ENCODE results near the gene SLIRP. TPM values are rescaled to one million over a fixed set of nuclear protein-coding genes. Genes with fewer than 3 reads are reported as not detected.
"Not testable (repeated sequence)": the region's sequence is repeated elsewhere in the genome, so short reads cannot be mapped to it uniquely, and the experiment has no call there.

SLIRP gene
- total RNA-seq: 100 to 1,000 TPM in 1 of 2 donors, 10 to 100 TPM in 1; 84.5 to 124 TPM
- long read RNA-seq, transcript SLIRP-209 (4 exons, 408 nt): major isoform, 60 of 68 reads
- long read RNA-seq, partial matches to known transcripts: 0 of 68 reads
- long read RNA-seq, other reads (novel, unspliced or antisense): 6 of 68 reads

DNA sequence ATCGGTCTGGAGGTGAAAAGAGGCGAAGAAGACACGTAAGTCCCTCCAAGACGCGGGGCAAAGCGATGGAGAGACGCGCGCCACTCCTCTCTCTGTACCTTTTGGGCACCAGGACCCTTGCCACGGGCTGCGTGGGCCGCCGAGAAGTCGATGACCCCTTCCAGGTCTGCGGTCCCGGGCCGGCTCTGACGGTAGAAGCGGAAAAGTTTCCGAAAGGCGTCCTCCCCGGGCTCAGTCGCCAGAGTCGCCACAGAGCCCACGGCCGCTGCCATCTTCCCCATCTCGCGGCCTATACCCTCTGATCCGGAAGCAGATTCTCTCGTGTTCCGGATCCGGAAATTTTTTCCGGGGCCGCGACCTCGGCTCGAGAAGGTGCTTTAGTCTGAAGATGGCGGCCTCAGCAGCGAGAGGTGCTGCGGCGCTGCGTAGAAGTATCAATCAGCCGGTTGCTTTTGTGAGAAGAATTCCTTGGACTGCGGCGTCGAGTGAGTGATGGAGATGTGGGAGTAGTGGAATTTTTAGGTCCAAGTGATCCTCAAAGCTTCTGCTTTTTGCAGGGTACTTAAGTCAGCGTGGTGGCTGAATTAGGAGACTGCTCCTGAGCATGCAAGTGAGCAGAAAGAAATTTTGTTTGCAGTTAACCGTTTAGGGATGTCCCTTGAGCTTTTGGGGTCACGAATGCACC is at the start of gene SLIRP, which contains the start of gene ALKBH1:
TSS of gene SLIRP (plus strand) at position 380 of the 685 bp plus-strand sequence. CDS start at position 389, 9 bp downstream.
TSS of gene ALKBH1 (minus strand) at position 300 of the 685 bp plus-strand sequence. CDS start at position 281, 19 bp downstream.
- intact Hi-C loops (cut with DNase I, micrococcal nuclease): no loop called here

GRCh38 chr14:77659831-77660230 is 48.1 kb upstream of the SLIRP start:
- intact Hi-C loops (cut with DNase I, micrococcal nuclease): no loop called here
- DNase-seq: no peak
- no peak for ATAC-seq

More for the DNA sequence above, at the start of gene SLIRP, which contains the start of gene ALKBH1:
- ATAC-seq (peak; percentile 96), DNase-seq (peak; percentile 89 to 91)

DNA sequence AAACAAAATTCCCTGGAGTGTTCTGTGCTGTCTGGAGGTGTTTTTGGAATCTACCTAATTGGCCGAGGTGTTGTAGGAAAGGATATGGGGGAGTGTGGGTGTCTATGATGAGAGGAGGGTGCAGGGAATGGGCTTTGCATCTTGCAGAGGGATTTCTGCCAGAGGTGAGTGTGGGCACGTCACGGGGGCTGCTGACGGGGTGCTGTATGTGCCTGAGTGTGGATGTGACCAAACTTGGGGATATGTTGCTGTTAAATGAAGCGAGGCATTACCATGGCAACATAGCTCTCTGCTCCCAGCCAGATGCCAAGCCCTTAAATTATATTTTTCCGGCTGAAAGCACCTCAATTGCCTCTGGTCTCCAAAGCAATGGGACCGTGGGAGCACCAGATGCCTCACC is 47.1 kb upstream of the SLIRP start:
- ATAC-seq: no peak
- intact Hi-C loops (cut with DNase I, micrococcal nuclease): no loop called here

GRCh38 chr14:77661562-77661961 is 46.3 kb upstream of the SLIRP start:
- DNase-seq; ATAC-seq; intact Hi-C loops (cut with DNase I, micrococcal nuclease): not testable (repeated sequence)

More for the DNA sequence above, 47.1 kb upstream of the SLIRP start:
- no peak for DNase-seq

- intact Hi-C loops (cut with DNase I, micrococcal nuclease): no loop called here
- no peak for ATAC-seq
- no peak for DNase-seq
Observed at GRCh38 chr14:77663293-77663692, 44.6 kb upstream of the SLIRP start.

DNA sequence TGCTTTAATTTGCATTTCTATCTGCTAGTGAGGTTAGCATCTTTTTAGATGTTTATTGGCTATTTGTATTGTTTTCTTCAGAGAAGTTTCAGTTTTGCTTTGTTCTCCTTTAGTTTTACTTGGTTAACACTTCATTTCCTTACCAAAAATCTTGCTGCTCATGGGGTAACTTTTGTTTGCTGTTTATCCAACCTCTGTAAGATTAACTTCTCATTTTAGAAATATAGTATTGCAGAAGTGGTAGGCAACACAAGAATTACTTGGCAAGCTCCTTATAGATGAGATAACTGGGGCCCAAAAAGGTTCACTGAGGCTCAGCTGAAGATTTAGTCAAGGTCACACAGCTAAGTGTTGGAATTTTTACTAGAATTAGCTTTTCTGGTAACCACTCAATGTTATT is 40.6 kb upstream of the SLIRP start:
- DNase-seq: no peak
- intact Hi-C loops (cut with DNase I, micrococcal nuclease): no loop called here
- ATAC-seq: no peak

DNA sequence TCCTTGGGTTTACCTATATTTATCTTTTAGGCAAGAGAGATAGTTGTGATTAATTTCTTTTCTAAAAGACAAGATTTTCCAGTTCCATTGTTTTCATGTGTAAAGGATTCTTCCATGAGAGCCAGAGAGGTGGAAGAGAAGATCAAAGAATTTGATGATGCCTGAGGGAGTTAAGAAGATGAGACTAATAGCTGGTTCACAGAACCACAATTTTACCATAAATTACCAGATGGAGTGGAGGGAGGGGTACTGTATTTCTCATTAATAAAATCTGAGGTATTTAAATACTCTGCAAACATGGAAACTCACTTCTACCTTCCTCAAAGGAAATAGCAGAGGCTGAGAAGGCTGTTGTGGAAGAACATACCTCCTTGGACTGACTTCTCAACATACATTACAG is 34.7 kb upstream of the SLIRP start:
- DNase-seq (no peak), ATAC-seq (no peak)
- intact Hi-C loops (cut with DNase I, micrococcal nuclease): no loop called here

DNA sequence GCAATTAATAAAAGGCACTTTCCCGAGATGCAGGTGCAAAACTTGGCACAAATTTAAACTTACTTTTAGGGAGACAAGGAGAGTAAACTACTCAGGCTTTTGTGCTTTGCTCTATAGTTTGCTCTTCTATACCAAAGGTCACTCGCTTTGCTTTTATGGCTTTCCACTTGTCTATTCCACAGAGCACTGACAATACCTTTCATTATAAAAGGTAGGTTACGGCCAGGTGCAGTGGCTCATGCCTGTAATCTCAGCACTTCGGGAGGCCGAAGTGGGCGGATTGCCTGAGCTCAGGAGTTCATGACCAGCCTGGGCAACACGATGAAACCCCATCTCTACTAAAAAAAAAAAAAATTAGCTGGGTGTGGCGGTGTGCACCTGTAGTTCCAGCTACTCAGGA is 33.0 kb upstream of the SLIRP start:
- intact Hi-C loops (cut with DNase I, micrococcal nuclease): no loop called here
- DNase-seq (peak; percentile 64 to 79), ATAC-seq (peak; percentile 97)

DNA sequence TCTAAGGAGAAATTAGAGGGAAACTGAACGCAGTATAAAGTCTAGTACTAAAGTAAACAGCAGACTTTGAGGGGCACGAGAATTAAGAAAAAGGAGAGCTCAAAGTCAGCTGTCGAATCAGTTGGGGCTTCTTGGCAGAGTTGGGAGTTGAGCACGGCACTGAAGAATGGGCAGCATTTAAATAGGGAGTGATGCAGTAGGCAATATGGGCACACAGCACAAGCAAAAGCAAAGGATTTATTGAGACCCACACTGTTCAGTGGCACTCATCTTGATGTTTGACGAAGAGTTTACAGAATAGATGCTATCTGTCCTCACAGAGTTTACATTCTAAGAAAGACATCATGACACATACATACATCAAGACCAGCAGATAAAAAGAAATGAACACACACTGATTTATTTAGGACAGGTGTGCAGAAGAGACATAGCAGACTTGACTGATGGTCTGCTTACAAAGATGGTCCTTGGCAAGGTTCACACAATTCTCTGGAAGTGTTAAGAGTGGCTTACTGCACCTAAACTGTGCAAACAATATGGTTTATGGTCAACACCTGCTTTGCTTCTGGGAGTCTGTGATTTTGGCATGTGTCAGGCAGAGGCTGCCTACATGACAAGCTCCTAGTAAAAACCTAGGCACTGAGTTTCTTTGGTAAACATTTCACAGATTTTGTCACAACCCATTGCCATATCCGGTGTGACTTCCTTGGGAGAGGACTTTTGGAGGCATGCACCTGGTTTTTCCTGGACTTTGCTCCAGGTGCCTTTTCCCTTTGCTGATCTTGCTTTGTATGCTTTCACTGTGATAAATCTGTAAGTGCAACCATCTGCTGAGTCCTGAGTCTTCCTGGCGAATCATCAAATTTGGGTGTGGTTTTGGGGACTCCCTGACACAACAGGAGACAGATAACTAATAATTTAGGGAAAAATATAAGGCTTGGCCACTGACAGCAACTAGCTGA is 26.4 kb upstream of the SLIRP start:
- peak; percentile 27 to 53 for DNase-seq
- peak; percentile 95 for ATAC-seq
- intact Hi-C loops (cut with DNase I, micrococcal nuclease): no loop called here

DNA sequence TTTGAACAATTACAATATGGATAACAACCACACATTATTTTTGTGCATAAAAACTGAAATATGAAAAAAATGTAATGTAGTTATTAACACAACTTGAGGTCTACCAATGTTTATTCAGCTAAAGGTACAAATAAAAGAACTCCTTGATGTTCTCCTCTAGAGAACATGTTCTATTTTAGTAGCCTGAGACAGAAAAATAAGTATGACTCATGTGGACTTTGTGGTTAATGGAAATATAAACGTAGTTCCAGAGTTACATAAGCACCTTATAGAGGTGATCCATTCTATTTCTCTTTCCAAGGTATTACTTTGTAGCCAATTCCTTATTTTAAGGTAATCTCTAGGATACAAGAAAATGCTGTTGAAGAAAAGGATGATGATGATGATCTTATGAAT is 25.7 kb upstream of the SLIRP start:
- ATAC-seq (peak; percentile 73), DNase-seq (no peak)
- intact Hi-C loops (cut with DNase I, micrococcal nuclease): no loop called here

- DNase-seq (no peak), ATAC-seq (no peak)
- intact Hi-C loops (cut with DNase I, micrococcal nuclease): no loop called here
Observed at GRCh38 chr14:77691259-77691658, 16.6 kb upstream of the SLIRP start.

GRCh38 chr14:77707355-77707723 is 564 bp upstream of the SLIRP start:
- intact Hi-C loops (cut with DNase I, micrococcal nuclease): no loop called here
- peak in 1 of 2 donors; percentile 36 for DNase-seq
- ATAC-seq: peak; percentile 74

- ATAC-seq: peak; percentile 21
- no peak for DNase-seq
- intact Hi-C loops (cut with DNase I, micrococcal nuclease): no loop called here
Observed at GRCh38 chr14:77708749-77709148, 846 bp downstream of the SLIRP start.

GRCh38 chr14:77709412-77709811 is 1.5 kb downstream of the SLIRP start:
- intact Hi-C loops (cut with DNase I, micrococcal nuclease): no loop called here
- ATAC-seq (no peak), DNase-seq (no peak)

DNA sequence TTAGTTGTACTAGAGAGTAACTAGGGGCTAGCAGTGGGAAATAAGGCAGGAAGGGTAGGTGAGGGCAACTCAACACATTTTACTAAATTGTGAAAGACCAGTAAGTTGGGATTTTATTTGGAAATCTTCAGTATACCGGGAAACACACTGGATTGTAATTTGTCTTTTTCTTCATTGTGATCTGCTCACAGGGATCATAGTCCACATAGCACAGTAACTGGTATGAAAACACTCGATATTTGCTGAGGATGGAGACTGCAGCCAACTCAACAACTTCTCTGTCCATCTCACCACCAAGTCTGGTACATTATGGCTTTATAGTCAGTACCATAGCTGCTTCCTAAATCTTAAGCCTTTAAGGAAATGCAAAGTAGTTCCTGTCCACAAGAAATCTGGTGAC is 2.5 kb downstream of the SLIRP start:
- intact Hi-C loops (cut with DNase I, micrococcal nuclease): no loop called here
- ATAC-seq: no peak
- DNase-seq: no peak

DNA sequence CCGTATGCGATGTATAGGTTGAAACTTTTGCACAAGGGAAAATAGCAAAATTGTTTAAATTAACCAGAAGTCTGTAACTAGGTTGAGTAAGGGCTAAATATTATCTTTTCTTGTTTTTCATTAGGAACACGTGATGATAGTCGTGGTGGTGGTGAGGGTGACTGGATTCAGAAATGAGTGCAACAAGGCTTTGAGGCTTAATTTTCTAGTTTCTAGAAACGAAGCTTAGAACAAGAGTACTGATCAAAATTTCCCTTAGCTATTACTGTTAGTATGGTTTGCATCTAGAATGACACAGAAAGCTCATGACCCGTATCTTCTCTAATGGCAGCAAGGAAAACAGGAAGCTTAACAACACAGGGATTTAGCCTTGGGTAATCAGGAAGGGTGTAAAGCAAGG is 7.0 kb downstream of the SLIRP start:
- intact Hi-C loops (cut with DNase I, micrococcal nuclease): no loop called here
- DNase-seq (no peak), ATAC-seq (no peak)

GRCh38 chr14:77717608-77718305 is 9.9 kb downstream of the SLIRP start:
- intact Hi-C loops (cut with DNase I, micrococcal nuclease): no loop called here
- ATAC-seq: no peak
- no peak for DNase-seq

DNA sequence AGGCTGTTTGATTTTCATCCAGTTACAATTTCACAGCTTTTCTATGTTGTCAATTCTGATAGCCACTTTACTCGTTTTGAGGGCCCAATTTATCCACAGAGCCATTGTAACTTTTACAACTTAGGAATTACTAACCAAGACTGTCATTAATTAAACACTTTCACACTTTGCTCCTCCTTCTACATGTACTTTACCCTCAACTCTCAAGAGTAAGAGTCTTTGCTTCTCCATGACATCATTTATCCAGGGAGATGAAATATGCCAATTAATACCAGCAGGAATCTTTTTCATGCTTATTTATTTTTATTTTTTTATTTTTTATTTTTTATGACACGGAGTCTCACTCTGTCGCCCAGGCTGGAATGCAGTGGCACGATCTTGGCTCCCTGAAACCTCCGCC is 13.5 kb downstream of the SLIRP start:
- intact Hi-C loops (cut with DNase I, micrococcal nuclease): no loop called here
- no peak for DNase-seq
- no peak for ATAC-seq

DNA sequence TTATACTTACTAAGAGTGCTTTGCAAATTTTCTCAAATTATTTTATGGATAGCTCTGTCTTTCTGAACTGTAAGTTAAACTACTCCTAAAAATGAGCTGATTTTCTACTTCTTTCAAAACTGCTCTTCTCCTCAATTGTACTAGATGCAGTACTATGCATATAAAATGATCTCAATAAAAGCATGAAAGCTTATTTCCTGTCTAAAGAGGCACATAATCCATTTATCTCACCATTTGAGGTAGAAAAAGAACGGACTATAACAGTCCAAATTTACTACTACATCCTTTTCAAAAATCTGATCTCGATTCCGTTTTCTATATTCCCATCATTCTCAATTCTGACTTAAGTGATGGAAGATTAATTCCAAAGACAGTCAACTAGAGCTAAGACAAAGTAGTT is 14.4 kb downstream of the SLIRP start:
- ATAC-seq (no peak), DNase-seq (no peak)
- intact Hi-C loops (cut with DNase I, micrococcal nuclease): no loop called here
